ENCODE measurements around the gene STMND1. TPM values are rescaled to one million over a fixed set of nuclear protein-coding genes. Genes with fewer than 3 reads are reported as not detected.

STMND1 gene
- total and polyA plus RNA-seq, 4 donors: 0.05 TPM; not detected in 3

DNA sequence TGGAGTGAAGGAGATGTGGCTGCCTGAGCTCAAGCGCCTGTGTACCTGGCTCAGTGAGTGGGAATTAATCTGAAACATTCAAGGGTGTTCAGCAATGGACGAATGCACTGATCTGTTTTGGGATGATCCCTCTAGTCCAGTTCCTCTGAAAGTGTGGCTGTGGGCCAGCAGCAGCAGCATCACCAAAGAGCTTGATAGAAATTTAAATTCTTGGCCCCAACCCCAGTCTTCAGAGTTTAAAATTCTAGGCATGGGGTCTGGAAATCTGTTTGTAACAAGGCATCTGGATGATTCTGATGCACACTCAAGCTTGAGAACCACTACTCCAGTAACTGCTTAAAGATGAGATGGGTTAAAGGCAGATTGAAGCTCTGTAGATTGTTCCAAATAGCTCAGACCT is 59.2 kb downstream of the STMND1 start:
- Histone ChIP-seq H3K27ac (ENCODE audit: low read depth in 1 of 2, low read length in 2 of 2) (no peak overlapping the region), H3K9ac (ENCODE audit: low read depth in 1 of 2, low read length in 2 of 2) (no peak overlapping the region), H3K36me3 (ENCODE audit: control insufficient read depth in 4 of 4, insufficient read depth in 3 of 4, low read depth in 1 of 4, low read length in 3 of 4) (no peaks in the 10 kb centered on the region), H3K4me1 (ENCODE audit: control insufficient read depth in 4 of 4, insufficient read depth in 4 of 4, low read length in 3 of 4) (peaks cover 0 to 5% (median 3%) of the 10 kb centered on the region in 4 donors), H3K4me3 (ENCODE audit: low read depth in 1 of 3, low read length in 3 of 3) (no peak overlapping the region), H3K9me3 (ENCODE audit: control insufficient read depth in 4 of 4, low read length in 3 of 4) (peaks cover 0 to 5% (median 0%) of the 10 kb centered on the region in 4 donors), H3K27me3 (ENCODE audit: control insufficient read depth in 4 of 4, insufficient read depth in 4 of 4, low read length in 3 of 4) (no peaks in the 10 kb centered on the region)
- 82% methylated on average over 2 of the region's 2 CpGs for WGBS
- TF ChIP-seq EGR1 (IDR thresholded peaks at IDR 0.05; ENCODE audit: low read depth in 2 of 2): no peak
- no peak for DNase-seq (ENCODE audit: low spot score)

- Histone ChIP-seq H3K27me3 (ENCODE audit: control insufficient read depth in 4 of 4, insufficient read depth in 4 of 4, low read length in 3 of 4) (no peaks in the 10 kb centered on the region), H3K27ac (ENCODE audit: low read depth in 1 of 2, low read length in 2 of 2) (no peak overlapping the region), H3K36me3 (ENCODE audit: control insufficient read depth in 4 of 4, insufficient read depth in 3 of 4, low read depth in 1 of 4, low read length in 3 of 4) (no peaks in the 10 kb centered on the region), H3K9me3 (ENCODE audit: control insufficient read depth in 4 of 4, low read length in 3 of 4) (no peaks in the 10 kb centered on the region), H3K4me1 (ENCODE audit: control insufficient read depth in 4 of 4, insufficient read depth in 4 of 4, low read length in 3 of 4) (no peaks in the 10 kb centered on the region), H3K9ac (ENCODE audit: low read depth in 1 of 2, low read length in 2 of 2) (no peak overlapping the region), H3K4me3 (ENCODE audit: low read depth in 1 of 3, low read length in 3 of 3) (no peak overlapping the region)
- no peak for DNase-seq (ENCODE audit: low spot score)
- TF ChIP-seq GABPA (IDR thresholded peaks at IDR 0.05 in 1 of 2, conservative IDR thresholded peaks at IDR 0.05 in 1 of 2): no peak
- TF ChIP-seq TAF1 (conservative IDR thresholded peaks at IDR 0.05): no peak
- no peak for TF ChIP-seq ATF3 (IDR thresholded peaks at IDR 0.05)
- no peak for TF ChIP-seq MAX (IDR thresholded peaks at IDR 0.05)
- TF ChIP-seq JUND (IDR thresholded peaks at IDR 0.05): no peak
- TF ChIP-seq HNF4A (conservative IDR thresholded peaks at IDR 0.05): no peak
- no peak for TF ChIP-seq RAD21 (IDR thresholded peaks at IDR 0.05)
- TF ChIP-seq RXRA (IDR thresholded peaks at IDR 0.05): no peak
- no peak for TF ChIP-seq FOXA2 (IDR thresholded peaks at IDR 0.05)
- TF ChIP-seq FOXA1 (IDR thresholded peaks at IDR 0.05): no peak
- TF ChIP-seq SP1 (IDR thresholded peaks at IDR 0.05): no peak
- no peak for TF ChIP-seq HNF4G (IDR thresholded peaks at IDR 0.05)
- TF ChIP-seq YY1 (IDR thresholded peaks at IDR 0.05): no peak
- no peak for TF ChIP-seq NR2F2 (IDR thresholded peaks at IDR 0.05)
- TF ChIP-seq EGR1 (IDR thresholded peaks at IDR 0.05; ENCODE audit: low read depth in 2 of 2): no peak
- TF ChIP-seq ZBTB33 (IDR thresholded peaks at IDR 0.05): no peak
- WGBS: 84% methylated on average over 5 of the region's 5 CpGs
Observed at GRCh38 chr6:17165383-17165782, 63.5 kb downstream of the STMND1 start.

- Histone ChIP-seq H3K27ac (ENCODE audit: low read depth in 1 of 2, low read length in 2 of 2) (no peak overlapping the region), H3K9me3 (ENCODE audit: control insufficient read depth in 4 of 4, low read length in 3 of 4) (no peaks in the 10 kb centered on the region), H3K9ac (ENCODE audit: low read depth in 1 of 2, low read length in 2 of 2) (no peak overlapping the region), H3K27me3 (ENCODE audit: control insufficient read depth in 4 of 4, insufficient read depth in 4 of 4, low read length in 3 of 4) (no peaks in the 10 kb centered on the region), H3K4me3 (ENCODE audit: low read depth in 1 of 3, low read length in 3 of 3) (no peak overlapping the region), H3K4me1 (ENCODE audit: control insufficient read depth in 4 of 4, insufficient read depth in 4 of 4, low read length in 3 of 4) (no peaks in the 10 kb centered on the region), H3K36me3 (ENCODE audit: control insufficient read depth in 4 of 4, insufficient read depth in 3 of 4, low read depth in 1 of 4, low read length in 3 of 4) (no peaks in the 10 kb centered on the region)
- TF ChIP-seq ZBTB33 (IDR thresholded peaks at IDR 0.05) (no peak), RXRA (IDR thresholded peaks at IDR 0.05) (peak in 1 of 2 donors; percentile 11), HNF4A (conservative IDR thresholded peaks at IDR 0.05) (peak in 1 of 2 donors; percentile 15), CTCF (IDR thresholded peaks at IDR 0.05; ENCODE audit: low read depth, low read length, missing input control) (peak; percentile 55), RAD21 (IDR thresholded peaks at IDR 0.05) (peak; percentile 69 to 80)
- TF ChIP-seq, protein P1, sequence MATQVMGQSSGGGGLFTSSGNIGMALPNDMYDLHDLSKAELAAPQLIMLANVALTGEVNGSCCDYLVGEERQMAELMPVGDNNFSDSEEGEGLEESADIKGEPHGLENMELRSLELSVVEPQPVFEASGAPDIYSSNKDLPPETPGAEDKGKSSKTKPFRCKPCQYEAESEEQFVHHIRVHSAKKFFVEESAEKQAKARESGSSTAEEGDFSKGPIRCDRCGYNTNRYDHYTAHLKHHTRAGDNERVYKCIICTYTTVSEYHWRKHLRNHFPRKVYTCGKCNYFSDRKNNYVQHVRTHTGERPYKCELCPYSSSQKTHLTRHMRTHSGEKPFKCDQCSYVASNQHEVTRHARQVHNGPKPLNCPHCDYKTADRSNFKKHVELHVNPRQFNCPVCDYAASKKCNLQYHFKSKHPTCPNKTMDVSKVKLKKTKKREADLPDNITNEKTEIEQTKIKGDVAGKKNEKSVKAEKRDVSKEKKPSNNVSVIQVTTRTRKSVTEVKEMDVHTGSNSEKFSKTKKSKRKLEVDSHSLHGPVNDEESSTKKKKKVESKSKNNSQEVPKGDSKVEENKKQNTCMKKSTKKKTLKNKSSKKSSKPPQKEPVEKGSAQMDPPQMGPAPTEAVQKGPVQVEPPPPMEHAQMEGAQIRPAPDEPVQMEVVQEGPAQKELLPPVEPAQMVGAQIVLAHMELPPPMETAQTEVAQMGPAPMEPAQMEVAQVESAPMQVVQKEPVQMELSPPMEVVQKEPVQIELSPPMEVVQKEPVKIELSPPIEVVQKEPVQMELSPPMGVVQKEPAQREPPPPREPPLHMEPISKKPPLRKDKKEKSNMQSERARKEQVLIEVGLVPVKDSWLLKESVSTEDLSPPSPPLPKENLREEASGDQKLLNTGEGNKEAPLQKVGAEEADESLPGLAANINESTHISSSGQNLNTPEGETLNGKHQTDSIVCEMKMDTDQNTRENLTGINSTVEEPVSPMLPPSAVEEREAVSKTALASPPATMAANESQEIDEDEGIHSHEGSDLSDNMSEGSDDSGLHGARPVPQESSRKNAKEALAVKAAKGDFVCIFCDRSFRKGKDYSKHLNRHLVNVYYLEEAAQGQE (IDR thresholded peaks at IDR 0.05): no peak
- WGBS: 39% methylated on average over 9 of the region's 9 CpGs
- no peak for DNase-seq (ENCODE audit: low spot score)
Observed at GRCh38 chr6:17167327-17167979, 65.6 kb downstream of the STMND1 start.
